ENCODE data around the gene TMCO6.
"Not testable (repeated sequence)": the region's sequence is repeated elsewhere in the genome, so short reads cannot be mapped to it uniquely, and the experiment has no call there.

TMCO6 gene

DNA sequence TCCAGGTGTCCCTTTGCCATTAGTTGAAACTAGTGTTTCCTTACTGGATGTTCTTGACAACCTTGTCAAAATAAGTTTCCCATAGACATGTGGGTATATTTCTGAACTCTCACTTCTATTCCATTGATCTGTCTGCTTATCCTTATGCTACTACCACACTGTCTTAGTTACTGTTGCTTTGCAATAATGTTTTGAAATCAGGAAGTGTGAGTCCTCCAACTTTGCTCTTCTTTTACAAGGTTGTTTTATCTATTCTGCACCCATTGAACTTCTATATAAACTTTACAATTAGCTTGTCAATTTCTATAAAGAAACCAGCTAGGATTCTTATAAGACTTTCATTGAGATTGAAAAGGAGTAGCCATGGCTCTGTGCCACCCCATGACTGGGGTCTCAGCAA, 30.5 kb upstream of the TMCO6 start:
- no peak for TF ChIP-seq EZH2 (IDR thresholded peaks at IDR 0.05; ENCODE audit: borderline replicate concordance, low read depth, low read length, severe bottlenecking)
- TF ChIP-seq, protein P1, sequence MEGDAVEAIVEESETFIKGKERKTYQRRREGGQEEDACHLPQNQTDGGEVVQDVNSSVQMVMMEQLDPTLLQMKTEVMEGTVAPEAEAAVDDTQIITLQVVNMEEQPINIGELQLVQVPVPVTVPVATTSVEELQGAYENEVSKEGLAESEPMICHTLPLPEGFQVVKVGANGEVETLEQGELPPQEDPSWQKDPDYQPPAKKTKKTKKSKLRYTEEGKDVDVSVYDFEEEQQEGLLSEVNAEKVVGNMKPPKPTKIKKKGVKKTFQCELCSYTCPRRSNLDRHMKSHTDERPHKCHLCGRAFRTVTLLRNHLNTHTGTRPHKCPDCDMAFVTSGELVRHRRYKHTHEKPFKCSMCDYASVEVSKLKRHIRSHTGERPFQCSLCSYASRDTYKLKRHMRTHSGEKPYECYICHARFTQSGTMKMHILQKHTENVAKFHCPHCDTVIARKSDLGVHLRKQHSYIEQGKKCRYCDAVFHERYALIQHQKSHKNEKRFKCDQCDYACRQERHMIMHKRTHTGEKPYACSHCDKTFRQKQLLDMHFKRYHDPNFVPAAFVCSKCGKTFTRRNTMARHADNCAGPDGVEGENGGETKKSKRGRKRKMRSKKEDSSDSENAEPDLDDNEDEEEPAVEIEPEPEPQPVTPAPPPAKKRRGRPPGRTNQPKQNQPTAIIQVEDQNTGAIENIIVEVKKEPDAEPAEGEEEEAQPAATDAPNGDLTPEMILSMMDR (IDR thresholded peaks at IDR 0.05; ENCODE audit: borderline replicate concordance, extremely low read depth, low read length, poor library complexity, severe bottlenecking) = no peak
- Histone ChIP-seq H3K79me2 (ENCODE audit: insufficient read depth, low read length) (no peaks in the 10 kb centered on the region), H4K20me1 (ENCODE audit: insufficient read depth, low read length) (no peaks in the 10 kb centered on the region), H3K27me3 (ENCODE audit: insufficient read depth, low read length, poor library complexity) (peaks cover 4% of the 10 kb centered on the region), H3K36me3 (ENCODE audit: insufficient read depth, low read length) (no peaks in the 10 kb centered on the region), H3K9me3 (ENCODE audit: insufficient read depth, low read length, severe bottlenecking) (no peaks in the 10 kb centered on the region), H2AFZ (ENCODE audit: low read depth, low read length) (no peak overlapping the region), H3K4me3 (ENCODE audit: low read depth in 1 of 2, low read length in 2 of 2) (no peak overlapping the region), H3K27ac (ENCODE audit: low read length) (no peak overlapping the region), H3K4me1 (ENCODE audit: insufficient read depth, low read length) (no peaks in the 10 kb centered on the region), H3K4me2 (ENCODE audit: insufficient read depth, low read length) (no peak overlapping the region), H3K9ac (ENCODE audit: low read depth, low read length) (no peak overlapping the region)
- no peak for DNase-seq
- no peak for ATAC-seq (ENCODE audit: insufficient read depth, low read depth)

DNA sequence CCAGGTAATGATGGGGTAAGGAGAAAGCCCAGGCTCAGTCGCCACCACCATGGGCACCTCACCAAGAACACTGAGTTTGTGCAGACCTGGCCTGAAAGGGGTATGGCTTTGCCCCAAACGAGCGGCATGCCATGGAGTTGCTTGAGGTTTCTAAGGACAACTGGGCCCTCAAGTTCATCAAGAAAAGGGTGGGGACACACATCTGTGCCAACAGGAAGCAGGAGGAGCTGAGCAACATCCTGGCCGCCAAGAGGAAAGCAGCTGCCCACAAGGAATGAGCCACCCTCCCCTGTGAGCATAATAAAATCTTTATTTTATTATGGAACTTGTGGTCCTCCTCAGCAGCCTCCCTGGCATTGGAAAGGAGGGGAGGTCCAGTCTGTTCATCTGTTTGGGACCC, 30.1 kb upstream of the TMCO6 start:
- Histone ChIP-seq H3K79me2 (ENCODE audit: insufficient read depth, low read length) (no peaks in the 10 kb centered on the region), H3K9me3 (ENCODE audit: insufficient read depth, low read length, severe bottlenecking) (no peaks in the 10 kb centered on the region), H3K27me3 (ENCODE audit: insufficient read depth, low read length, poor library complexity) (peaks cover 4% of the 10 kb centered on the region), H3K27ac (ENCODE audit: low read length) (no peak overlapping the region), H2AFZ (ENCODE audit: low read depth, low read length) (no peak overlapping the region), H3K4me2 (ENCODE audit: insufficient read depth, low read length) (no peak overlapping the region), H3K36me3 (ENCODE audit: insufficient read depth, low read length) (no peaks in the 10 kb centered on the region), H3K4me1 (ENCODE audit: insufficient read depth, low read length) (no peaks in the 10 kb centered on the region), H3K9ac (ENCODE audit: low read depth, low read length) (no peak overlapping the region), H3K4me3 (ENCODE audit: low read depth in 1 of 2, low read length in 2 of 2) (no peak overlapping the region), H4K20me1 (ENCODE audit: insufficient read depth, low read length) (no peaks in the 10 kb centered on the region)
- ATAC-seq (ENCODE audit: insufficient read depth, low read depth) (no peak), DNase-seq (no peak)
- TF ChIP-seq EZH2 (IDR thresholded peaks at IDR 0.05; ENCODE audit: borderline replicate concordance, low read depth, low read length, severe bottlenecking) = no peak
- TF ChIP-seq, protein P1 (IDR thresholded peaks at IDR 0.05; ENCODE audit: borderline replicate concordance, extremely low read depth, low read length, poor library complexity, severe bottlenecking) = no peak

DNA sequence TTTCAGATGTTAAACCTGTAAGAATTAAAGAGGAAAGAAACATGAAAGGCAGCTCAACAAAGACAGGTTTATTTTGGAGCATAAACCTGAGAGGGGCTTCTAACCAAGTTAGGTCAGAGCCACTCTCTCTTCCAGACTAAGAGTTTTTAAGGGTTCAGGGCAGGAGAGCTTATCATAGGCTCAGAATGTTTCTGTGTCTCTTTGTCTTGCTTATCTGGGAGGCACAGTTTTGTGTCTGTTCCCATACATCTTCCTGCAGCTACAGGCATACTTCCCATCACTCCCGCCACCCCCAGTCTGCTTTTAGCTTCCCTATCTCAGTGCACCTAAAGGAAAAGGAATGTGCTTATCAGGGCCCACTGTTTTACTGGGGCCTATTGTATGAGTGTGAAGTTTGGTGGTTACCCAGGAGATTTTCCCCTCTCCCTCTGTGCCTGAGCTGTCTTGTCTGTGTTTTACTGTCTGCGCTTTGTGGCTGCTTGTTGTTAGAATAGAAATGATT, 28.2 kb upstream of the TMCO6 start:
- H3K36me3 ChIP-seq (ENCODE audit: insufficient read depth, low read length) = no peaks in the 10 kb centered on the region
- H3K4me3 ChIP-seq (ENCODE audit: low read depth in 1 of 2, low read length in 2 of 2) = no peak overlapping the region
- H3K9me3 ChIP-seq (ENCODE audit: insufficient read depth, low read length, severe bottlenecking) = no peaks in the 10 kb centered on the region
- no peak overlapping the region for H2AFZ ChIP-seq (ENCODE audit: low read depth, low read length)
- ATAC-seq (ENCODE audit: insufficient read depth, low read depth) = no peak
- no peaks in the 10 kb centered on the region for H3K79me2 ChIP-seq (ENCODE audit: insufficient read depth, low read length)
- DNase-seq = no peak
- no peak overlapping the region for H3K27ac ChIP-seq (ENCODE audit: low read length)
- peaks cover 4% of the 10 kb centered on the region for H3K27me3 ChIP-seq (ENCODE audit: insufficient read depth, low read length, poor library complexity)
- H3K4me1 ChIP-seq (ENCODE audit: insufficient read depth, low read length) = no peaks in the 10 kb centered on the region
- no peak for TF ChIP-seq EZH2 (IDR thresholded peaks at IDR 0.05; ENCODE audit: borderline replicate concordance, low read depth, low read length, severe bottlenecking)
- TF ChIP-seq, protein P1 (IDR thresholded peaks at IDR 0.05; ENCODE audit: borderline replicate concordance, extremely low read depth, low read length, poor library complexity, severe bottlenecking) = no peak
- no peaks in the 10 kb centered on the region for H4K20me1 ChIP-seq (ENCODE audit: insufficient read depth, low read length)
- H3K9ac ChIP-seq (ENCODE audit: low read depth, low read length) = no peak overlapping the region
- no peak overlapping the region for H3K4me2 ChIP-seq (ENCODE audit: insufficient read depth, low read length)

DNA sequence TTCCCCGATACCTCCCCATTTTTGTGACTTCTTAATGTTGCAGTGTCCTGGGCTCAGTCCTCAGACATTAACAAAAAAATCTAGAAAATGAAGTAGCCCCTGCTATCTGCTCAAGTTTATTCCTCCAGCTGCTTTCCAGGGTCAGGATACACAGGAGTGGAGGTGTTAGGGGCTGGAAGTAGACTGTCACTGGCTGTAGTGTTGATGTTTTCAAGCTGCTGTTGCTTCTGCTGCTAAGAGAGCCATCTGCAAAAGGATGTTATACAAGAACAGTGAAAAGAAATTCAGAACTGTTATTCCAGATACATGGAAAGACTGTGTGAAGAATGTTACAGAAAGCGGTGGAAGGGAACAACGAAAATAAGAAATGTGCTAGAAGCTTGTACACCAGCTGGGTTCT, 16.9 kb upstream of the TMCO6 start:
- Histone ChIP-seq H3K4me1 (ENCODE audit: insufficient read depth, low read length) (no peaks in the 10 kb centered on the region), H4K20me1 (ENCODE audit: insufficient read depth, low read length) (no peaks in the 10 kb centered on the region), H3K9me3 (ENCODE audit: insufficient read depth, low read length, severe bottlenecking) (peaks cover 3% of the 10 kb centered on the region), H3K4me2 (ENCODE audit: insufficient read depth, low read length) (no peak overlapping the region), H2AFZ (ENCODE audit: low read depth, low read length) (no peak overlapping the region), H3K27ac (ENCODE audit: low read length) (no peak overlapping the region), H3K27me3 (ENCODE audit: insufficient read depth, low read length, poor library complexity) (peaks cover 4% of the 10 kb centered on the region), H3K79me2 (ENCODE audit: insufficient read depth, low read length) (no peaks in the 10 kb centered on the region), H3K9ac (ENCODE audit: low read depth, low read length) (no peak overlapping the region), H3K36me3 (ENCODE audit: insufficient read depth, low read length) (no peaks in the 10 kb centered on the region), H3K4me3 (ENCODE audit: low read depth in 1 of 2, low read length in 2 of 2) (no peak overlapping the region)
- DNase-seq (no peak), ATAC-seq (ENCODE audit: insufficient read depth, low read depth) (no peak)
- no peak for TF ChIP-seq EZH2 (IDR thresholded peaks at IDR 0.05; ENCODE audit: borderline replicate concordance, low read depth, low read length, severe bottlenecking)
- TF ChIP-seq, protein P1 (IDR thresholded peaks at IDR 0.05; ENCODE audit: borderline replicate concordance, extremely low read depth, low read length, poor library complexity, severe bottlenecking) = no peak

DNA sequence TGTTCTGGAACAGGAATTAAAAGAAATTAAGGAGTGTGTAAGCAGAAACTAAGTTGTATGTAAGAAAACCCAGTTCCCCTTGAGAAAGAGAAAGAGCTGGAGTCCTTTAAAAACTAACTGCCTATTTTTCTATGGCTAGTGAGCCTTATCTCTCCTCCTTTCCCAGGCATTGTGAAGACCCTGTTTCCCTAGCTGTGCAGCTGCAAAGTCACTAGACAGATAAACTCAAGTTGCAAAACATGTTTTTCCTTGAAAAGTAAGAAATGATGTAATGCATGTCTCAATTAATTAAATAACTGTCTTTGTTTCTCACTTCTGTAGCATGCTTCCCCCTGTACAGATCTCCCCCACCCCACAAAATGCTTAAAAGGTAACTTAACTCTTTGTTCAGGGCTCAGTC, 16.2 kb upstream of the TMCO6 start:
- H3K9ac ChIP-seq (ENCODE audit: low read depth, low read length); H3K27me3 ChIP-seq (ENCODE audit: insufficient read depth, low read length, poor library complexity); H2AFZ ChIP-seq (ENCODE audit: low read depth, low read length); H3K4me3 ChIP-seq (ENCODE audit: low read depth in 1 of 2, low read length in 2 of 2); ATAC-seq (ENCODE audit: insufficient read depth, low read depth); H3K36me3 ChIP-seq (ENCODE audit: insufficient read depth, low read length); H3K27ac ChIP-seq (ENCODE audit: low read length); H4K20me1 ChIP-seq (ENCODE audit: insufficient read depth, low read length); H3K9me3 ChIP-seq (ENCODE audit: insufficient read depth, low read length, severe bottlenecking); H3K79me2 ChIP-seq (ENCODE audit: insufficient read depth, low read length); DNase-seq; H3K4me2 ChIP-seq (ENCODE audit: insufficient read depth, low read length); H3K4me1 ChIP-seq (ENCODE audit: insufficient read depth, low read length): not testable (repeated sequence)
